ENCODE data around the gene SLC27A2.
"Not testable (repeated sequence)": the region's sequence is repeated elsewhere in the genome, so short reads cannot be mapped to it uniquely, and the experiment has no call there.

SLC27A2 gene

DNA sequence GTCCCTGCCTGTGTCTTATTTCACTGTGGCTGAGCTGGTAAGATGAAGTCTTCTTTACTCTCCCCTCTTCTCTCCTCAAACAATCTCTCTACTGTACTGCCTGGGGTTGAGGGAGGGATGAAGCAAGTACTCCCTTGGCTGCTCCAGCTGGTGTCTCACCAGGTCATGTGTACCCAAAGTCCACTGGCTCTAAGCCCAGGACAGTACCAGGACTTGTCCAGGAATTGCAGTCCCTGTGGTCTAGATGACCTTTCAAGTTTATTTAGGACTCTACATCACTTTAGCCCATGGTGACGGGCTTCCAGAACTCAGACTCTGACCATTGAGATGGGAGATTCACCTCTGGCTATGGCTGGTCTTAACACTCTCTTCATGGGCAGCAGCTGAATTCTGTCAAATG lies 17.5 kb upstream of the SLC27A2 start:
- DNase-seq, result no peak

- DNase-seq, result no peak
Observed at GRCh38 chr15:50166216-50166615, 15.8 kb upstream of the SLC27A2 start.

- DNase-seq, result no peak
Observed at GRCh38 chr15:50167110-50167509, 14.9 kb upstream of the SLC27A2 start.

GRCh38 chr15:50168379-50168778 lies 13.6 kb upstream of the SLC27A2 start:
- no peak for DNase-seq

GRCh38 chr15:50168783-50169411 lies 13.1 kb upstream of the SLC27A2 start:
- no peak for DNase-seq

DNA sequence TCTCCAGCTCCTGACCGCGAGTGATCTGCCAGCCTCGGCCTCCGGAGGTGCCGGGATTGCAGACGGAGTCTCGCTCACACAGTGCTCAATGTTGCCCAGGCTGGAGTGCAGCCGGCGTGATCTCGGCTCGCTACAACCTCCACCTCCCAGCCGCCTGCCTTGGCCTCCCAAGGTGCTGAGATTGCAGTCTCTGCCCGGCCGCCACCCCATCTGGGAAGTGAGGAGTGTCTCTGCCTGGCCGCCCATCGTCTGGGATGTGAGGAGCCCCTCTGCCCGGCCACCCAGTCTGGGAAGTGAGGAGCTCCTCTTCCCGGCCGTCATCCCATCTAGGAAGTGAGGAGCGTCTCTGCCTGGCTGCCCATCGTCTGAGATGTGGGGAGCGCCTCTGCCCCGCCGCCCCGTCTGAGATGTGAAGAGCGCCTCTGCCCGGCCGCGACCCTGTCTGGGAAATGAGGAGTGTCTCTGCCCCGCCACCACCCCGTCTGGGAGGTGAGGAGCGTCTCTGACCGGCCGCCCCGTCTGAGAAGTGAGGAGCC lies 9.6 kb upstream of the SLC27A2 start:
- DNase-seq, result not testable (repeated sequence)

DNA sequence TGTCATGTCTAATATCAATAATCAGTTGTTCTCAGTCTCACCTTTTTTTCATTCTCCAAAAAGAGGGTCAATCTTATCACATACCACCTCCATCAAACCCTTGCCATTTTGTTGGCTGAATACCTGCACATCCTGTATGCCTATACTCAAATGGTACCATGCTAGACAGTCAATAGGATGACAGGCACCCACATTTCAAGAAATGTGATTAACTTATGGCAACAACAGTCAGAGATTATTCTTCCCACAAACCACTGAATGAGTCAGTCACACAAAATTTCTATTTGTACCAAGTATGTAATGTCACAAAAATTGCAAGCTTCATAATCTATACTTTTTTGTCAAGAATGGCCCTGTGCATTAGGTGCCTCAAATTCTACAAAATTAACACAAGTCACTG lies 5.1 kb upstream of the SLC27A2 start:
- no peak for DNase-seq

DNA sequence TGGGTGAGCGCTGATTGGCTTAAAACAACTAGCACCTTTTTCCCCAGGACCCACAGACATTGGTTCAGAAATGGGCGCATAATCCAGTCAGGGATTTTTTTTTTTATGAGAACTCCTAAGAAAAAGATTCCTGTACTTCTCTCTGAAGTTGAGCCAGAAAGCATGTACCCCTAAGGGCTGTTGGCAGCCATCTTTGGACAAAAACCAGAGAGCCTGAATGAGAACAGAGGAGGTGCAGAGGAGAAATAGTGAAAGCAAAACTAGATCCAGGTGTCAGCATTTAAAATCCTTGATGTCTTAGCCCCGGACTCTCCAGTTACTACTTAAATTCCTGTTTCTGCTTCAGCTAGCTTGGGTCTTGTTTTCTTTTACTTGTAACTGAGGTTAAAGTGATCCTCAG lies 1.9 kb upstream of the SLC27A2 start:
- no peak for DNase-seq

DNA sequence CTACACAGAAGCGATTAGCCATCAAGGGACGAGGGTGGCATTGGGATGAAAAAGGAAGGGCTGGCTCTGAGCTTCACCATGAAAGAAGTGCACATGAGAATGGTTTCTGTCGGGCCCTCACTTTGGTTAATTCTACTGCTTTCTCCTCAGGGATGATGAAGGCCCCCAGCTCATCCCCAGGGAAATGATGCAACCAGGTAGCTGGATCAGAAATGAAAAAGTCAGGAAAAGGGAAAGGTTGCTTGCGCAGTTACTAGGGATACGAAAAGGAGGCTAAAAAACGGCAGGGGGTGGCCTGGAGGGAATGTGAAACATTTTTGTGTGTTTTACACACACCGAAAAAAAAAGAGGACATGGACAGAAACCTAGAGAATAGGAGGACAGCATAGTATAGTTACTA lies 1.4 kb upstream of the SLC27A2 start:
- peak; percentile 11 for DNase-seq

DNA sequence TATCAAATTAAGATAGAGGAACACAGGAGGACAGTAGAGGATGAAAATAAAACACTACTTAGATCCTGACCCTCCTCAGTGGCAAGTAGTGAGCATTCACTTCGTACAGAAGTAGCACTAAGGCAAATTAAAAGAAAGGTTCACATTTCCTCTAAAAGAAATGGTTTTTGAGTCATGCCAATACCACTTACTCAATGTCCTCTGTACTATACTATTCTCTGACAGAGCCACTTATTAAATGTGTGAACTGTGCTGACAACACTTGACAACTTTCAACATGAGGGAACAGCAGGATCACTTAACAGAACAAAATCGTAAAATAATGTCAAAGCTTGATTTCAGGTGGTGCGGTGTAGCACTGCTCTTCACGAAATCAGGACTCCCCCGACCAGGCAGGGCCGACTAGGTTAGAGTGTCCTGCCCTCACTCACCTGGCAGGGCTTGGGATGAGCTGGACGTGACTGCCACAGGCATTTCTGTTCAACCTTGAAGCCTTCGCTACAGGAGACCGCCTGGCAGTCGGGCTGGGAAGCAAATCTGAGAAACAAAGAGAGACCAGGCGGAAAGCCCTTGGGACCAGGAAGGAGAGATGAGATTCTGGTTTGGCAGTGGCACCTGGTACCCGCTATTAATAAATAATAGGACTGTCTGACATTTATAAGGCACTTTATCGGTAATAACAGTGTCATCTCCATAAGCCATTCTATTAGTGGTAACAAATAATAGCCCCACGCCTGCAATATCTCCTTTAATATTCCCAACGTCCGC lies 611 bp upstream of the SLC27A2 start:
- no peak for DNase-seq

GRCh38 chr15:50182219-50183013 lies 420 bp downstream of the SLC27A2 start:
- peak; percentile 70 for DNase-seq

DNA sequence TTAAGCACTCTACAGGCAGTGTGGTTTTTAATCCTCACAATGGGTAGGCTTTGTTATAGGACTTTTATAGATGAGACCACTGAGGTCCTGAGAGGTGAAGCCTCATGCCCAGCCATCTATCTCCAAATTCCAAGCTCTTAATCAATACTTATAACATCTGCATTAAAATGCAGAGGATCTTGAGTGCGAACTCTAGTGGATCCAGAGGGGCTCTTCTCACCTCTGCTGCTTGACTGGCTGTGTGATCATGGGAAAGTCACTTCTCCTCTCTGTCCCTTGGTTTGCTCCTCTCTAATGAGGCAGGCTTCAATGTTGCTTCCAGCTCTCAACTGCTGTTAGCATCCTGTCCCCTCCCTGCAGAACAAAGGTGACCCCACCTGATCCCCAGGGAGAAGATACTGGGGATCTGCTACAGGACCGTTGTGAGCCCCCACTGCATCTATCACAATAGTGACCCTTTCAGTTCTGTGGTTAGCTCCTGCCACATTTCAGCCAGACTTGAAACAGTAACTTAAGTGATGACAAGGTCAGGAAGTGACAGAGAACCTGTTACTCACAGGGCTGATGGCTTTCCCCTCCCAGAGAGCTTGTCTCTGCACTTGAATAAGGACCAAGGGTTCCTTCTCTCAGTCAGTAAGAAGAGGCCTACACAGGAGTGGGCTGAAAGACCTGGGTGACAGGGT lies 1.3 kb downstream of the SLC27A2 start:
- DNase-seq, result no peak

GRCh38 chr15:50184863-50185504 lies 3.0 kb downstream of the SLC27A2 start:
- no peak for DNase-seq

- DNase-seq, result no peak
Observed at GRCh38 chr15:50186090-50186489, 4.1 kb downstream of the SLC27A2 start.

GRCh38 chr15:50186752-50187151 lies 4.8 kb downstream of the SLC27A2 start:
- no peak for DNase-seq

DNA sequence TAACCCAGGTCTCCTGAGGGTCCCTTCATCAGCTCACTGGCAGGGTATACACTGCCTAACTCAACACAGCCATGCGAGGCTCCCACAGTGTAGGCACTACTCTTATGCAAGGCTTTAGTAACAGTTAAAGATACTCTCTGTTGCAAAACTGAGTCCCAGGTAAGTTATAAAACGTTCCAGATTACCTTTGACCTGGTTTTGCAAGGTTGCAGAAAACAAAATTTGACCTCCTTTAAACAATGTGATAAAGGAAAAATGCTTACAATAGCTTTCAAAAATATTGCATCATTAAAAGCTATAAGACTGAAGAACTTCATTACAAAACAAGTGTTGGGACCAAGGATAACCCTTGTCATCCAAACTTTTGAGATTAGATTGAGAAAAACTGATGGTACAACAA lies 5.5 kb downstream of the SLC27A2 start:
- no peak for DNase-seq

- DNase-seq, result no peak
Observed at GRCh38 chr15:50187997-50188396, 6.0 kb downstream of the SLC27A2 start.

- not testable (repeated sequence) for DNase-seq
Observed at GRCh38 chr15:50188793-50189192, 6.8 kb downstream of the SLC27A2 start.

DNA sequence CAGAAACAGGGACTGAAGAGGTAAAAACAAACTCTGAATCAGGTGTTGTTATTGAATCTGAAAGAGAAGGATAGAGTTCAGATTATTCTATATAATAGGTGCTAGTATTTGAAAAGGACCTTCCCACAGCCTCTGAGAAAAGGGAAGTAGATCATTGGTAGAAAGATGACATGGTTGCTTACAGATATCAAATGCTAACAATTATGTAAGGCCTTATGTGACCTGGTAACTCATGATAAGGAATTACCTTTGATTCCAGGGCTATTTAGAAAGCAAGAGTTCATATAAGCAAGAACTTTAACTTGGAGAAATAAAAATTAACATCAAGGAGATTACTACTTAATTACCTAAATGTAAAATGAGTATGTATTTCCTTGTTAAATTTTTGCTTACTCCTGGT lies 7.6 kb downstream of the SLC27A2 start:
- DNase-seq, result no peak

- no peak for DNase-seq
Observed at GRCh38 chr15:50190166-50190570, 8.2 kb downstream of the SLC27A2 start.

DNA sequence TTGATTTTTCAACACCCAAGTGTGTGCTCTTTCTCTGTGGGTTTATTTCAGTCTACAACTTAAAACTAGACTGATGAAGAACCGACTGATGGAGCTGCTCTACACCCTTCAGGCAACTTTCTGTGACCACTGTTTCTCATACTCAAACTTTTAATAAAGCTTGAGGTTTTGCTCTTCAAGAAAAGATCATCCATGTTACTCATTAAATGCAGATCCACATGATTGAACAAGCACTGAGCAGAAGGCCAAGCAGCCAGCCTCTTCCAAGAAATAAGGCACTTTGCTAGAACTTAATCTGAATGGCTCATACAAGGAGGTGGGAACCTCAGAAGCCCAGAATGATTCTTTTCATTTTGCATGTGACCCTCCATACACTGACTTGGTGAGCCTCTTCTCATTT lies 8.7 kb downstream of the SLC27A2 start:
- DNase-seq, result no peak

- DNase-seq, result no peak
Observed at GRCh38 chr15:50192164-50192563, 10.2 kb downstream of the SLC27A2 start.

All from eye (tissue), 1 donor.